Measurements from ENCODE around the gene DLGAP1. TPM values are rescaled to one million over a fixed set of nuclear protein-coding genes. Genes with fewer than 3 reads are reported as not detected.

Gene DLGAP1
- total and polyA plus RNA-seq, 2 of the 13 experiments (the other 11 are each of a cell fraction or from before 2014, with no cell fraction given) = 0.01 TPM; not detected in 1

GRCh38 chr18:3655254-3656050 lies 799.7 kb downstream of the DLGAP1 start (continued):
- TF ChIP-seq, protein P1, sequence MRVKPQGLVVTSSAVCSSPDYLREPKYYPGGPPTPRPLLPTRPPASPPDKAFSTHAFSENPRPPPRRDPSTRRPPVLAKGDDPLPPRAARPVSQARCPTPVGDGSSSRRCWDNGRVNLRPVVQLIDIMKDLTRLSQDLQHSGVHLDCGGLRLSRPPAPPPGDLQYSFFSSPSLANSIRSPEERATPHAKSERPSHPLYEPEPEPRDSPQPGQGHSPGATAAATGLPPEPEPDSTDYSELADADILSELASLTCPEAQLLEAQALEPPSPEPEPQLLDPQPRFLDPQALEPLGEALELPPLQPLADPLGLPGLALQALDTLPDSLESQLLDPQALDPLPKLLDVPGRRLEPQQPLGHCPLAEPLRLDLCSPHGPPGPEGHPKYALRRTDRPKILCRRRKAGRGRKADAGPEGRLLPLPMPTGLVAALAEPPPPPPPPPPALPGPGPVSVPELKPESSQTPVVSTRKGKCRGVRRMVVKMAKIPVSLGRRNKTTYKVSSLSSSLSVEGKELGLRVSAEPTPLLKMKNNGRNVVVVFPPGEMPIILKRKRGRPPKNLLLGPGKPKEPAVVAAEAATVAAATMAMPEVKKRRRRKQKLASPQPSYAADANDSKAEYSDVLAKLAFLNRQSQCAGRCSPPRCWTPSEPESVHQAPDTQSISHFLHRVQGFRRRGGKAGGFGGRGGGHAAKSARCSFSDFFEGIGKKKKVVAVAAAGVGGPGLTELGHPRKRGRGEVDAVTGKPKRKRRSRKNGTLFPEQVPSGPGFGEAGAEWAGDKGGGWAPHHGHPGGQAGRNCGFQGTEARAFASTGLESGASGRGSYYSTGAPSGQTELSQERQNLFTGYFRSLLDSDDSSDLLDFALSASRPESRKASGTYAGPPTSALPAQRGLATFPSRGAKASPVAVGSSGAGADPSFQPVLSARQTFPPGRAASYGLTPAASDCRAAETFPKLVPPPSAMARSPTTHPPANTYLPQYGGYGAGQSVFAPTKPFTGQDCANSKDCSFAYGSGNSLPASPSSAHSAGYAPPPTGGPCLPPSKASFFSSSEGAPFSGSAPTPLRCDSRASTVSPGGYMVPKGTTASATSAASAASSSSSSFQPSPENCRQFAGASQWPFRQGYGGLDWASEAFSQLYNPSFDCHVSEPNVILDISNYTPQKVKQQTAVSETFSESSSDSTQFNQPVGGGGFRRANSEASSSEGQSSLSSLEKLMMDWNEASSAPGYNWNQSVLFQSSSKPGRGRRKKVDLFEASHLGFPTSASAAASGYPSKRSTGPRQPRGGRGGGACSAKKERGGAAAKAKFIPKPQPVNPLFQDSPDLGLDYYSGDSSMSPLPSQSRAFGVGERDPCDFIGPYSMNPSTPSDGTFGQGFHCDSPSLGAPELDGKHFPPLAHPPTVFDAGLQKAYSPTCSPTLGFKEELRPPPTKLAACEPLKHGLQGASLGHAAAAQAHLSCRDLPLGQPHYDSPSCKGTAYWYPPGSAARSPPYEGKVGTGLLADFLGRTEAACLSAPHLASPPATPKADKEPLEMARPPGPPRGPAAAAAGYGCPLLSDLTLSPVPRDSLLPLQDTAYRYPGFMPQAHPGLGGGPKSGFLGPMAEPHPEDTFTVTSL (CRISPR knock-in tag; IDR thresholded peaks at IDR 0.05; ENCODE audit: borderline replicate concordance) = no peak
- TF ChIP-seq SOX6 (IDR thresholded peaks at IDR 0.05) (no peak), SOX6 (CRISPR knock-in tag; IDR thresholded peaks at IDR 0.05) (no peak), KLF15 (CRISPR knock-in tag; IDR thresholded peaks at IDR 0.05; ENCODE audit: borderline replicate concordance) (no peak), ESRRA (CRISPR knock-in tag; IDR thresholded peaks at IDR 0.05; ENCODE audit: low read depth) (no peak), ZNF282 (IDR thresholded peaks at IDR 0.05; ENCODE audit: partially characterized antibody) (no peak), IKZF4 (CRISPR knock-in tag; IDR thresholded peaks at IDR 0.05; ENCODE audit: borderline replicate concordance, low read depth, not compliant biosample characterization) (no peak), ZNF746 (CRISPR knock-in tag; IDR thresholded peaks at IDR 0.05) (no peak), HOXA7 (CRISPR knock-in tag; IDR thresholded peaks at IDR 0.05) (no peak), MBNL3 (CRISPR knock-in tag; conservative IDR thresholded peaks at IDR 0.05) (no peak), DPF2 (CRISPR knock-in tag; IDR thresholded peaks at IDR 0.05; ENCODE audit: borderline replicate concordance, low read depth) (no peak), ZNF75D (CRISPR knock-in tag; IDR thresholded peaks at IDR 0.05; ENCODE audit: borderline replicate concordance) (no peak), NR0B2 (CRISPR knock-in tag; IDR thresholded peaks at IDR 0.05) (no peak), TEAD2 (CRISPR knock-in tag; IDR thresholded peaks at IDR 0.05) (no peak), TP53 (CRISPR knock-in tag; conservative IDR thresholded peaks at IDR 0.05) (0 out of 2 replicates have a peak, but pooled peaks have one; percentile 22), MLXIP (CRISPR knock-in tag; IDR thresholded peaks at IDR 0.05; ENCODE audit: borderline replicate concordance) (no peak), TCF7 (IDR thresholded peaks at IDR 0.05; ENCODE audit: low read depth) (no peak)
- TF ChIP-seq, protein P2, sequence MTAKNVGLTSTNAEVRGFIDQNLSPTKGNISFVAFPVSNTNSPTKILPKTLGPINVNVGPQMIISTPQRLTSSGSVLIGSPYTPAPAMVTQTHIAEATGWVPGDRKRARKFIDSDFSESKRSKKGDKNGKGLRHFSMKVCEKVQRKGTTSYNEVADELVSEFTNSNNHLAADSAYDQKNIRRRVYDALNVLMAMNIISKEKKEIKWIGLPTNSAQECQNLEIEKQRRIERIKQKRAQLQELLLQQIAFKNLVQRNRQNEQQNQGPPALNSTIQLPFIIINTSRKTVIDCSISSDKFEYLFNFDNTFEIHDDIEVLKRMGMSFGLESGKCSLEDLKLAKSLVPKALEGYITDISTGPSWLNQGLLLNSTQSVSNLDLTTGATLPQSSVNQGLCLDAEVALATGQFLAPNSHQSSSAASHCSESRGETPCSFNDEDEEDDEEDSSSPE (CRISPR knock-in tag; IDR thresholded peaks at IDR 0.05) = no peak

All from HepG2 (cell line).